OCI-LY7 (cell line): ENCODE results near the gene PYCARD. TPM values are rescaled to one million over a fixed set of nuclear protein-coding genes. Genes with fewer than 3 reads are reported as not detected.

Experiments
- BruUV-seq: library from RNA; stranded (reverse); fragments of 400-500 nt; replicated peaks from 2 replicates; lab custom pipeline; 2021; lab: Mats Ljungman, UMichigan
- CTCF ChIA-PET: fragments of 300-600 bp; sonication (Branson Sonifier 250); formaldehyde crosslinking; loops from one replicate; lab custom pipeline; 2022; ENCODE audit warnings: antibody characterized with exemption; ENCODE audit not compliant: unreplicated experiment; lab: Charles Lee
- POLR2A ChIA-PET: fragments of 300-600 bp; sonication (Branson Sonifier 250); formaldehyde crosslinking; loops from one replicate; lab custom pipeline; 2022; ENCODE audit warnings: antibody characterized with exemption; lab: Charles Lee
- DNase-seq: peaks from one replicate; pipeline ENCODE4 v3.0.0-alpha.2; 2015; ENCODE audit warnings: low spot score
- H2AFZ ChIP-seq: fragments of 200-600 bp; sonication (generic), shearing (Covaris generic); 2 replicates; pipeline ENCODE4 v1.6.1; 2014; ENCODE audit warnings: mild to moderate bottlenecking, antibody characterized with exemption, low read length, moderate library complexity
- H3K27ac ChIP-seq: fragments of 200-600 bp; sonication (generic); 2 replicates; pipeline ENCODE4 v1.5.1; 2014; ENCODE audit warnings: mixed run types, low read depth, mild to moderate bottlenecking, moderate library complexity, low read length, inconsistent platforms; ENCODE audit not compliant: poor library complexity, severe bottlenecking
- H3K36me3 ChIP-seq: fragments of 200-600 bp; sonication (generic); 2 replicates; pipeline ENCODE4 v1.6.1; 2014; ENCODE audit warnings: mild to moderate bottlenecking, antibody characterized with exemption, low read length, moderate library complexity, mixed read lengths; ENCODE audit not compliant: insufficient read depth
- H3K4me1 ChIP-seq: fragments of 200-600 bp; sonication (generic); 2 replicates; pipeline ENCODE4 v1.5.1; 2014; ENCODE audit warnings: mild to moderate bottlenecking, low read length; ENCODE audit not compliant: insufficient read depth, poor library complexity, severe bottlenecking
- H3K4me2 ChIP-seq: fragments of 200-600 bp; sonication (generic); 2 replicates; pipeline ENCODE4 v1.6.1; 2014; ENCODE audit warnings: mild to moderate bottlenecking, low read length
- H3K4me3 ChIP-seq: fragments of 200-600 bp; sonication (generic); 2 replicates; pipeline ENCODE4 v1.5.1; 2014; ENCODE audit warnings: mild to moderate bottlenecking, low read depth, low read length; ENCODE audit not compliant: poor library complexity, severe bottlenecking
- H3K79me2 ChIP-seq: fragments of 200-600 bp; sonication (generic); 2 replicates; pipeline ENCODE4 v1.6.1; 2016; ENCODE audit warnings: low read depth, mild to moderate bottlenecking, low read length, moderate library complexity, mixed read lengths; ENCODE audit not compliant: insufficient read depth
- H3K9me2 ChIP-seq: fragments of 200-600 bp; sonication (generic); 2 replicates; pipeline ENCODE4 v1.6.1; 2016; ENCODE audit warnings: mild to moderate bottlenecking, low read length, mixed read lengths; ENCODE audit not compliant: insufficient read depth
- H3K9me3 ChIP-seq: fragments of 200-600 bp; sonication (generic); 2 replicates; pipeline ENCODE4 v1.6.1; 2014; ENCODE audit warnings: mild to moderate bottlenecking, mixed run types, low read length, mixed read lengths
- H4K20me1 ChIP-seq: fragments of 200-600 bp; sonication (generic); 2 replicates; pipeline ENCODE4 v1.6.1; 2014; ENCODE audit warnings: mild to moderate bottlenecking, antibody characterized with exemption, low read length, moderate library complexity, mixed read lengths; ENCODE audit not compliant: insufficient read depth
- CTCF ChIP-seq: fragments of 200-600 bp; sonication (generic); conservative IDR thresholded peaks from 2 replicates; pipeline ENCODE4 v1.5.1; 2014; ENCODE audit warnings: mild to moderate bottlenecking, antibody characterized with exemption, low read length, moderate library complexity, mixed read lengths
- EZH2phosphoT487 ChIP-seq: fragments of 200-600 bp; sonication (generic); IDR thresholded peaks from 2 replicates; pipeline ENCODE4 v1.6.1; 2018; ENCODE audit warnings: low read depth, borderline replicate concordance, mild to moderate bottlenecking, mixed run types, antibody characterized with exemption, low read length, moderate library complexity, mixed read lengths
- intact Hi-C: fragments of 100-400 bp; cut with micrococcal nuclease; formaldehyde crosslinking; loops from one replicate; pipeline ENCODE4 v1.10.0; 2022; ENCODE audit not compliant: unreplicated experiment
- total RNA-seq, 2 experiments: library from RNA; depleted of rRNA in 1 of 2; stranded (reverse); fragments of >200 nt in 1 of 2; shearing (Covaris generic) in 1 of 2; gene quantifications; 2 replicates each; pipeline ENCODE4 v1.2.3, GENCODE V29; 2014 to 2022

PYCARD gene
- total RNA-seq, 2 experiments from 2014 or later = 5.5 to 14.8 TPM

- BruUV-seq = no TSS peak
- peak overlapping the region; percentile 42 for H3K4me2 ChIP-seq
These were observed 41.4 kb upstream of the PYCARD start for GRCh38 chr16:31243734-31244670.

GRCh38 chr16:31242206-31242605, 39.6 kb upstream of the PYCARD start:
- Histone ChIP-seq H3K9me3 (no peaks in the 10 kb centered on the region), H2AFZ (no peak overlapping the region)
- DNase-seq = no peak

More at GRCh38 chr16:31243734-31244670, 41.4 kb upstream of the PYCARD start:
- peak overlapping the region; percentile 37 for H3K27ac ChIP-seq
- no peak for TF ChIP-seq EZH2phosphoT487
- no peak for TF ChIP-seq CTCF
- CTCF ChIA-PET = no interaction called here
- H3K4me1 ChIP-seq = peaks cover 11% of the 10 kb centered on the region
- no peaks in the 10 kb centered on the region for H3K9me3 ChIP-seq
- H3K79me2 ChIP-seq = no peaks in the 10 kb centered on the region
- DNase-seq = peak; percentile 79
- POLR2A ChIA-PET = interaction anchor here (0.5 to 0.9 kb wide), 5 partner anchors 10 to 630 kb away, joined by 3 to 4 read pairs (median 3); partner anchors contain the start of gene ZNF267
- no peaks in the 10 kb centered on the region for H3K36me3 ChIP-seq
- H3K9me2 ChIP-seq = no peaks in the 10 kb centered on the region
- no peak overlapping the region for H3K4me3 ChIP-seq
- no peaks in the 10 kb centered on the region for H4K20me1 ChIP-seq
- intact Hi-C loops = no loop called here
- H2AFZ ChIP-seq = peak overlapping the region; percentile 46; the same call in 1 of the 2 replicates

More at GRCh38 chr16:31242206-31242605, 39.6 kb upstream of the PYCARD start:
- H3K4me2 ChIP-seq = no peak overlapping the region
- ChIA-PET CTCF (no interaction called here), POLR2A (no interaction called here)
- no peaks in the 10 kb centered on the region for H3K79me2 ChIP-seq
- H3K4me3 ChIP-seq = no peak overlapping the region
- H3K27ac ChIP-seq = no peak overlapping the region
- H4K20me1 ChIP-seq = no peaks in the 10 kb centered on the region
- no peaks in the 10 kb centered on the region for H3K36me3 ChIP-seq
- intact Hi-C loops = no loop called here
- H3K9me2 ChIP-seq = no peaks in the 10 kb centered on the region
- TF ChIP-seq CTCF (no peak), EZH2phosphoT487 (no peak)
- peaks cover 11% of the 10 kb centered on the region for H3K4me1 ChIP-seq
- no TSS peak for BruUV-seq
